ENCODE data around the gene ADGRD2.

DNA sequence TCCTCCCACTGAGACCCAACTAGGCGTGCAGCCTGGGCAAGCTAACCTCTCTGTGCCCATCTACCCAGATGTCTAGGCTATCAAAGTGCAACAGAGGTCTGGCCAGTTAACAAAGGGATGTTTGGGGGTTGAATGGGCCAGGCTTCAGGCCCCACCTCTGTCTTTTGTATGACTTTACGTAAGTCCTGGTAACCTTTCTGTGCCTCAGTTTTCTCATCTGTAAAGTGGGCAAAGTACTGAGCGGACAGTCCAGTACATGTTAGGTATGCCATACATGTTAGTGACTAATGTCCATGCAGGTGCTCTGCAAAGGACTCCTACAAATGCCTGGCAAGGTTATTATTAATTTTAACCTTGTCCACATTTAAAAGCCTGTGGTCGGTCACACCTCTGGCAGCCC is 43.0 kb downstream of the ADGRD2 start:
- no peak for TF ChIP-seq CTCF (IDR thresholded peaks at IDR 0.05 in 8 of 11, conservative IDR thresholded peaks at IDR 0.05 in 3 of 11)
- TF ChIP-seq POLR2A (IDR thresholded peaks at IDR 0.05), result no peak
- no peak for TF ChIP-seq POLR2AphosphoS5 (IDR thresholded peaks at IDR 0.05)
